Left colon (tissue), 2 donors: ENCODE data around the gene RFT1. TPM values are rescaled to one million over a fixed set of nuclear protein-coding genes. Genes with fewer than 3 reads are reported as not detected.
"Not testable (repeated sequence)": the region's sequence is repeated elsewhere in the genome, so short reads cannot be mapped to it uniquely, and the experiment has no call there.

Experiments
- ATAC-seq: fragments of 200-7000 bp; cut with Tn5 transposase; one replicate; pipeline ENCODE4 v1.9.1; 2020; ENCODE audit warnings: mild to moderate bottlenecking, moderate library complexity
- DNase-seq, 2 donors: peaks; one replicate each; pipeline ENCODE4 v3.0.0-alpha.2; 2020
- intact Hi-C, 2 donors: fragments of 100-400 bp; cut with DNase I in 1 of 2; cut with micrococcal nuclease in 1 of 2; formaldehyde crosslinking; loops; one replicate each; pipeline versions ENCODE4 v1.11.2 to v1.14.0; 2022; cut with DNase I, micrococcal nuclease
- total RNA-seq, 2 donors: library from RNA; stranded (reverse); fragmentation: NEBNext Ultra II Directional; extraction: Animal tissue kit (Norgen Biotek cat#: 25700); gene quantifications; one replicate each; pipeline ENCODE4 v1.2.1, GENCODE V29; 2021
- donor health status: DM: no; HTN: no; CAD: no.
- donor health status: DM: yes; HTN: yes; CAD: no.

The RFT1 gene
- total RNA-seq, 2 donors from 2014 or later: 13.1 to 14.1 TPM

DNA sequence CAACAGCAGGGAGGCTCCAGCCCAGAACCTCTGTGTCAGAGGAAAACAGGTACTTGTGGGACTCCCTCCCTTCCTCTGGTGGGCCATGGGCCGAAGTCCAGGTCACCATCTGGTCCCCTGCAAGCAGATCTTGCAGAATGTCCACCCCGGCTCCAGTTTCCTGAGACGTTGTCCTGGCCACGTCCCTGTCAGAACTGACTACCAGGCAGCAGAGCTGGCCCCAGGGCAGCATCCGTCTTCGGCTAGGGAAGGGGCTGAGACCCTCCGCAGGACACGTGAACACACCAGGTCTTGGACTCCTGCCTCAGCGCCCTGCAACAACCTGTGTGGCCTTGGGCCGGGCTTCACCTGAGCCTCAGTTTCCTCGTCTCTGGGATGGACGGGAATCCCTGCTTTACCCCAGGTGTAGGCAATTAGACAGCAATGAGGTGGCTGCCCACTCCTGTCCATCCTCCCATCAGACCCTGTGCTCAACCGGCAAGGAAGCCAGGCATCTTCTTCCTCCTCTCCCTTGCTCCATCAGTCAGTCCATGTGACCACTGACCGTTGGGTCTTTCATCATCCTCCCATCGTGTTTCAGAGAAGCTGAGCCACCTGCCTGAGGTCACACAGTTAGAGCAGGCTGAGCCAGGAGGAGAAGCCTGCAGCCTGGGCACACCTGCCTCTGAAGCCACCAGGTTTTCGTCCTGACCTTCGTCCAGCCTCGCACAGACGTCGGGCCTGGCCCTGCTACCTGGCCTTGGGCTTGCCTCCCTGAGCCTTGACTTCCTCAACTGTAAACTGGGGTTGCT, 21.8 kb upstream of the RFT1 start:
- ATAC-seq (peak; percentile 13), DNase-seq (no peak)
- intact Hi-C loops: no loop called here

GRCh38 chr3:53151465-53151864, 21.2 kb upstream of the RFT1 start:
- intact Hi-C loops: no loop called here
- ATAC-seq (no peak), DNase-seq (no peak)

GRCh38 chr3:53151086-53151438, 20.8 kb upstream of the RFT1 start:
- intact Hi-C loops: not testable (repeated sequence)

GRCh38 chr3:53150247-53151085, 20.2 kb upstream of the RFT1 start:
- DNase-seq: peak; percentile 80 to 83
- intact Hi-C loops: no loop called here
- ATAC-seq: peak; percentile 69

More at GRCh38 chr3:53151086-53151438, 20.8 kb upstream of the RFT1 start:
- not testable (repeated sequence) for ATAC-seq, DNase-seq

- ATAC-seq (no peak), DNase-seq (no peak)
- intact Hi-C loops: no loop called here
Observed at GRCh38 chr3:53149699-53150098, 19.5 kb upstream of the RFT1 start.

- DNase-seq (no peak), ATAC-seq (no peak)
Observed at GRCh38 chr3:53149006-53149690, 18.9 kb upstream of the RFT1 start.

DNA sequence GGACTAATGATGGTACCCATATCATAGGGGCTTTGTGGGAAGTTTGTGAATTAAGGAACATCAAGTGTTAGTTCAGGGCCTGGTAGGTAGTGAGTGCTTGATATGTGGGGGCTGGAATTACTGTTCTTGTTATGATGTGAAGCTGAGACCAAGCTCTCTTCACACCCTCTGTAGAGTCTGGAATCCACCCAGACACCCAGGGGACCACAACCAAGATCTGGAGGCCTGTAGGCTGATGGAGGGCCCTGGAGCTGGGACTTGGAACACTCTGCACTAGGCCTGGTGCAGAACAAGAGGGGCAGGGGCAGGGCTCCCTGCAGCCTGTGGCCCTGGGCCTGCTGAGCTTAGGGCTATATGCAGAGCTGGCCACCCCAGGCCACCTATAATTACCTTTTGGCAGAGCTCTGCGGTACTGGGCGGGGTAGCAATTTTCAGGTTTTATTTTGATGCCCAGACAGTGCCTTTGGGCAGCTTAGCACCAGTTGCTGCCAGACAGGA, 17.7 kb upstream of the RFT1 start:
- intact Hi-C loops: no loop called here
- ATAC-seq (no peak), DNase-seq (no peak)

More at GRCh38 chr3:53149006-53149690, 18.9 kb upstream of the RFT1 start:
- intact Hi-C loops: no loop called here

GRCh38 chr3:53147151-53147902, 17.1 kb upstream of the RFT1 start:
- intact Hi-C loops: no loop called here
- ATAC-seq (no peak), DNase-seq (no peak)

- DNase-seq: no peak
- no peak for ATAC-seq
- intact Hi-C loops: no loop called here
Observed at GRCh38 chr3:53146319-53146891, 16.2 kb upstream of the RFT1 start.

DNA sequence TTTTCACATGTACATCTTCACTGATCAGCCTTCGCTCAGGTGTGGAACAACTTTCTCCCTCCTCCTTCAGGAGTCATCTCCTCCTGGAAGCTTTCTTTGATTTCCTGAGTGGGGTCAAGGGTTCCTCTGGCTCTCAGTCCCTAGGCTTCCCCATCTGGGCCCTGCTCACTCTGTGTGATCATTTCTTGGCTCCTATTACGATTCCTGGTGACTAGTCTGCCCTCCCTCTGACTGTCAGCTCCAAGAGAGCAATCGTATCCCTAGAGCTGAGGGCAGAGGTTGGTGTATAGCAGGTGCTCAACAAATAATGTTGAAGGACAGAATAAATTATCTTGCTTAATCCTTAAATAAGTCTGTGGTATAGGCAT, 15.5 kb upstream of the RFT1 start:
- intact Hi-C loops: no loop called here
- DNase-seq (no peak), ATAC-seq (peak; percentile 49)

- intact Hi-C loops: no loop called here
- ATAC-seq (peak; percentile 76), DNase-seq (peak; percentile 87)
Observed at GRCh38 chr3:53144862-53145712, 14.9 kb upstream of the RFT1 start.

GRCh38 chr3:53144446-53144845, 14.2 kb upstream of the RFT1 start:
- ATAC-seq (no peak), DNase-seq (no peak)
- intact Hi-C loops: no loop called here

DNA sequence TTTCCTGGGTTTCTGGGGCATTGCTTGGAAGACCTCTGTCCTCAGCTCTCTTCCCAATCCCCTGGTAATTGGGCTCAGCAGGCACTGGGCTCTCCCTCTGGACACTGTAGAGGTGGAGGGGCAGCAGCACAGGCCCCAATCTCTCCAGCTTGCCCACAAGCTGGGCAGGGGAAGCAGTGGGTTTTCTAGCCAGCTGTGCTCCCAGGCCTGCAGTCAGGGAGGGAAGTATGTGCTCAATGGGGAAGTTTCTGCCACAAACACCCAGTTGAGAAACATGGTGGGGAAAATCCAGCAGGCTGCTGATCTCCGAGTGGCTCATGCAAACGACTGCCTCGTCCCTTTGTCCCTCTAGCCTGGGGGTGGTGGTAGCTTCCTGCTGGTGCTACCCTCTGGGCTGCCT, 12.8 kb upstream of the RFT1 start:
- ATAC-seq (no peak), DNase-seq (no peak)
- intact Hi-C loops: no loop called here

GRCh38 chr3:53140847-53141845, 10.9 kb upstream of the RFT1 start:
- no peak for DNase-seq
- intact Hi-C loops: no loop called here
- no peak for ATAC-seq

DNA sequence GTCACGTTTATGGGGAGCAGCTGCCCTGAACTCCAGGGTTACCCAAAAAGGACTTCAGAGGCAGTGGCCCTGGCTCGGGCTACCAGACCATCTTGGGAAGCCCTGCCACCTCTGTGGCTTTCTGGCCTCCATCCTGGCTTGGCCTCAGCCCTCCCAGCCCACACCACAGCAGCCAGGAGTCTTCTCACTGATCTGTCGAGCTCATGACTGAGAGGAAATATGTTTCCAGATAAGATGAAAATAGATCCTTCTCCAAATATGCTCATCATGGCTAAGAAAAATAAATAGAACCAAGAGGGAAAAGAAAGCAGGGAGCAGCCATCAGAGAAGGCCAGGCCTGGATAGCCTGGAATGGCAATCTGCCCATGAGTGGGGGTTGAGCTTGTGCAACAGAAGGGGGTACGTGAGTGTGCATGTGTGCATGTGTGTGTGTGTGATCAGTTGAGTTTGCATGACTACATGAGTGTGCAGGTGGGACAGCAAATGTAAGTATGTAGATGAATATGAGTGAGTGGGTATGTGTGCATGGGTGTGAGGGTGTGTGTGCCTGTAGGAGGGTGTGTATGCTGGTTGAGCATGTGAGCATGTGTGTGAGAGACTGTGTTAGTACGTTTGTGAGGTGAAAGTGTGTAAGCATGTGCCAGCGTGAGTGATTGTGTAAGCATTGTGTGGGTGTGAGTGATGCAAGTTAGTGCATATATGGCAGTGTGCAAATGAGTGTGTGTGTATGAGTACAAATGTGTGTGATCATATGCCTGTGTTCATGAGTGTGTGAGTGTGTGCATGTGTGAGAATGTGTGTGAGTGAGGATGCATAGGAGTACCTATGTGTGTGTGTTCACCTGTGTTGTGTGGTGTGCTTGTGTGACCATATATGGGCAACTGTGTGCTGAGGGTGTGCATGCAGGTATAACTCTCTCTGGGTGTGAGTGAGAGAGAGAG, 9.9 kb upstream of the RFT1 start:
- no peak for DNase-seq
- intact Hi-C loops: no loop called here

More for the DNA sequence above, 9.9 kb upstream of the RFT1 start:
- no peak for ATAC-seq
